Measurements from ENCODE around the gene OSBPL1A. TPM values are rescaled to one million over a fixed set of nuclear protein-coding genes. Genes with fewer than 3 reads are reported as not detected.
A peak's percentile ranks its signal among the peaks of the same experiment; 100 is the strongest.
"Not testable (repeated sequence)": the region's sequence is repeated elsewhere in the genome, so short reads cannot be mapped to it uniquely, and the experiment has no call there.

The OSBPL1A gene
- total RNA-seq, 1 donor from 2014 or later = 42.0 TPM

GRCh38 chr18:24362757-24363156, 34.9 kb downstream of the OSBPL1A start:
- H3K4me1 ChIP-seq = no peaks in the 10 kb centered on the region
- DNase-seq (no peak), ATAC-seq (no peak)
- H3K9me3 ChIP-seq = no peaks in the 10 kb centered on the region
- H3K4me3 ChIP-seq = no peak overlapping the region
- H3K27me3 ChIP-seq = no peaks in the 10 kb centered on the region
- peaks cover 7% of the 10 kb centered on the region for H3K36me3 ChIP-seq
- no peak overlapping the region for H3K27ac ChIP-seq
- TF ChIP-seq CTCF (IDR thresholded peaks at IDR 0.05) = no peak
- intact Hi-C loops (cut with DNase I) = loop anchor here (5.0 kb wide), 1 partner anchor 125 kb away; no protein-coding TSS in a partner anchor

- peak; percentile 72 for TF ChIP-seq CTCF (IDR thresholded peaks at IDR 0.05)
- not testable (repeated sequence) for DNase-seq, H3K27ac ChIP-seq, H3K9me3 ChIP-seq, H3K4me3 ChIP-seq, H3K27me3 ChIP-seq, H3K4me1 ChIP-seq, H3K36me3 ChIP-seq
- peak; percentile 90 for ATAC-seq
- intact Hi-C loops (cut with DNase I) = loop anchor here (5.0 kb wide), 1 partner anchor 127 kb away; no protein-coding TSS in a partner anchor
Measured at GRCh38 chr18:24359787-24360530, 37.7 kb downstream of the OSBPL1A start.

- H3K36me3 ChIP-seq = no peaks in the 10 kb centered on the region
- H3K4me3 ChIP-seq = no peak overlapping the region
- no peak for DNase-seq
- intact Hi-C loops (cut with DNase I) = no loop called here
- H3K4me1 ChIP-seq = no peaks in the 10 kb centered on the region
- TF ChIP-seq CTCF (IDR thresholded peaks at IDR 0.05) = no peak
- H3K27ac ChIP-seq = no peak overlapping the region
- no peak for ATAC-seq
- no peaks in the 10 kb centered on the region for H3K27me3 ChIP-seq
- no peaks in the 10 kb centered on the region for H3K9me3 ChIP-seq
Measured at GRCh38 chr18:24354278-24354677, 43.3 kb downstream of the OSBPL1A start.

- DNase-seq = no peak
- Histone ChIP-seq H3K4me1 (no peaks in the 10 kb centered on the region), H3K27ac (no peak overlapping the region), H3K4me3 (no peak overlapping the region), H3K27me3 (no peaks in the 10 kb centered on the region), H3K36me3 (no peaks in the 10 kb centered on the region), H3K9me3 (no peaks in the 10 kb centered on the region)
- ATAC-seq = no peak
- no peak for TF ChIP-seq CTCF (IDR thresholded peaks at IDR 0.05)
- intact Hi-C loops (cut with DNase I) = no loop called here
Measured at GRCh38 chr18:24346254-24346653, 51.4 kb downstream of the OSBPL1A start.

- TF ChIP-seq CTCF (IDR thresholded peaks at IDR 0.05) = no peak
- Histone ChIP-seq H3K9me3 (no peaks in the 10 kb centered on the region), H3K4me1 (no peaks in the 10 kb centered on the region), H3K27ac (no peak overlapping the region), H3K36me3 (no peaks in the 10 kb centered on the region), H3K4me3 (no peak overlapping the region), H3K27me3 (no peaks in the 10 kb centered on the region)
- ATAC-seq (no peak), DNase-seq (no peak)
- intact Hi-C loops (cut with DNase I) = no loop called here
Measured at GRCh38 chr18:24344509-24344908, 53.1 kb downstream of the OSBPL1A start.
